Measurements from ENCODE around the gene ELOF1. TPM values are rescaled to one million over a fixed set of nuclear protein-coding genes. Genes with fewer than 3 reads are reported as not detected.

The ELOF1 gene
- total and polyA plus RNA-seq, 3 donors from 2014 or later: 131 to 262 (median 184) TPM

DNA sequence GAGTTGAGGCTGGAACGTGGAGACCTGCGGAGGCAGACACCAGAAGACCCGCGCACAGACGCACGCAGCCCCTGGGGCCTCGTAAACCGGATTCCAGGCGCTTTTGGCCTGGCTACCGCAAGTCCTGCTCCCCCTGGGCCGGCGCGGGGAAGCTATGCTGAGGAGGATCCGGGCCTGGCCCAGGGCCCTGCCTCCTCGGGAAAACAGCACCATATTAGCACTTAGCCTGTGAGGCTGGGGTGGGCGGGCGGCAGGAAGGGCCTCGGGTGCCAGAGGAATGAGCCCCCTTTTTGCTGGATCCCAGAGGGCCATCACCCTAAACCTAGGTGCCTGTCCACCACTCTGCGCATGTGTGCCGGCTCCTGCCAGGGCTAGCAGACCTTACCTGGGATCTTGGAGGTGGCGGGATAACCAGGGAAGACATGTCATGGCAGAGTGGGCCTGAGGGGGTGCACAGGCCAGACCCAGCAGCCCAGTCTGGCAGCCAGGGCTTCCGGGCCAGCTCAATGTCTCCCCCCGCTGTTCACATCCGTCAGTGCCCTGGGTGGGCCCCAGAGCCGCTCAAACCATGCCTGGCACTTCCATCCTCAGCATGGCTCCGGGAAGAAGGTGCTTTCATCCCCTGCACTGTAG lies 7.3 kb downstream of the ELOF1 start:
- intact Hi-C loops (cut with DNase I; ENCODE audit: low total_unique reads): no loop called here
- Histone ChIP-seq H3K4me1 (no peaks in the 10 kb centered on the region), H3K36me3 (ENCODE audit: low read depth, missing control alignments) (no peaks in the 10 kb centered on the region), H3K4me3 (no peak overlapping the region), H3K9me3 (no peaks in the 10 kb centered on the region), H3K27ac (peak overlapping the region; percentile 31 to 69), H3K27me3 (no peaks in the 10 kb centered on the region)
- DNase-seq: no peak
- WGBS, 2 donors: 69 to 77% methylated on average over 5 to 26 of the region's 26 CpGs
- TF ChIP-seq, protein P1, sequence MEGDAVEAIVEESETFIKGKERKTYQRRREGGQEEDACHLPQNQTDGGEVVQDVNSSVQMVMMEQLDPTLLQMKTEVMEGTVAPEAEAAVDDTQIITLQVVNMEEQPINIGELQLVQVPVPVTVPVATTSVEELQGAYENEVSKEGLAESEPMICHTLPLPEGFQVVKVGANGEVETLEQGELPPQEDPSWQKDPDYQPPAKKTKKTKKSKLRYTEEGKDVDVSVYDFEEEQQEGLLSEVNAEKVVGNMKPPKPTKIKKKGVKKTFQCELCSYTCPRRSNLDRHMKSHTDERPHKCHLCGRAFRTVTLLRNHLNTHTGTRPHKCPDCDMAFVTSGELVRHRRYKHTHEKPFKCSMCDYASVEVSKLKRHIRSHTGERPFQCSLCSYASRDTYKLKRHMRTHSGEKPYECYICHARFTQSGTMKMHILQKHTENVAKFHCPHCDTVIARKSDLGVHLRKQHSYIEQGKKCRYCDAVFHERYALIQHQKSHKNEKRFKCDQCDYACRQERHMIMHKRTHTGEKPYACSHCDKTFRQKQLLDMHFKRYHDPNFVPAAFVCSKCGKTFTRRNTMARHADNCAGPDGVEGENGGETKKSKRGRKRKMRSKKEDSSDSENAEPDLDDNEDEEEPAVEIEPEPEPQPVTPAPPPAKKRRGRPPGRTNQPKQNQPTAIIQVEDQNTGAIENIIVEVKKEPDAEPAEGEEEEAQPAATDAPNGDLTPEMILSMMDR (IDR thresholded peaks at IDR 0.05): no peak
- TF ChIP-seq POLR2A (IDR thresholded peaks at IDR 0.05): no peak

DNA sequence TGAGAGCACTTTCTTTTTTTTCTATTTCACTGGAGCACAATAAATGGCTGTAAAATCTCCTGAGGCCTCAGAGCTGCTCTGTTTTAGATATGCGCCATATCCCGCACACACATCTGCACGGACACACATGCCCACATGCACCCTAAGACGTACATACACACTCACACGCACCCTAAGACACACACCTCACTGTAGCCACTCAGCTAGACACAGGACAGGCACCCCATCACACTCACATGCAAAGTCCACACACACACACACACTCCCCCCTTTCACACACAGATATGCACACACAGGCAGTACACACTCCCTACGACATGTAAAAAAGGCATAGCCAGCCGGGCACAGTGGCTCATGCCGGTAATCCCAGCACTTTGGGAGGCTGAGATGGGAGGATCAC lies 8.8 kb downstream of the ELOF1 start:
- no peaks in the 10 kb centered on the region for H3K4me1 ChIP-seq
- 93% methylated on average over 8 of the region's 8 CpGs for WGBS, 2 donors
- no peaks in the 10 kb centered on the region for H3K27me3 ChIP-seq
- no peak for DNase-seq
- no peaks in the 10 kb centered on the region for H3K9me3 ChIP-seq
- H3K27ac ChIP-seq: no peak overlapping the region
- no peak overlapping the region for H3K4me3 ChIP-seq
- TF ChIP-seq, protein P1 (IDR thresholded peaks at IDR 0.05): no peak
- no peak for TF ChIP-seq POLR2A (IDR thresholded peaks at IDR 0.05)
- H3K36me3 ChIP-seq (ENCODE audit: low read depth, missing control alignments): no peaks in the 10 kb centered on the region
- intact Hi-C loops (cut with DNase I; ENCODE audit: low total_unique reads): no loop called here

DNA sequence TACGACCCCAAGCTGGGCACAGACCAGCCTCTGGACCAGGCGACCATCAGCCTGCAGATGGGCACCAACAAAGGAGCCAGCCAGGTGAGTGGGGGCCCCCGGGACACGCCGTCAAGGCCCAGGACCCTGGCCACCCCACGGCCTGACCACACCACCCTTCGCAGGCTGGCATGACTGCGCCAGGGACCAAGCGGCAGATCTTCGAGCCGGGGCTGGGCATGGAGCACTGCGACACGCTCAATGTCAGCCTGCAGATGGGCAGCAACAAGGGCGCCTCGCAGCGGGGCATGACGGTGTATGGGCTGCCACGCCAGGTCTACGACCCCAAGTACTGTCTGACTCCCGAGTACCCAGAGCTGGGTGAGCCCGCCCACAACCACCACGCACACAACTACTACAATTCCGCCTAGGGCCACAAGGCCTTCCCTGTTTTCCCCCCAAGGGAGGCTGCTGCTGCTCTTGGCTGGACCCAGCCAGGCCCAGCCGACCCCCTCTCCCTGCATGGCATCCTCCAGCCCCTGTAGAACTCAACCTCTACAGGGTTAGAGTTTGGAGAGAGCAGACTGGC lies 9.6 kb downstream of the ELOF1 start:
- Histone ChIP-seq H3K27me3 (no peaks in the 10 kb centered on the region), H3K27ac (no peak overlapping the region), H3K4me1 (no peaks in the 10 kb centered on the region), H3K36me3 (ENCODE audit: low read depth, missing control alignments) (no peaks in the 10 kb centered on the region), H3K4me3 (no peak overlapping the region), H3K9me3 (no peaks in the 10 kb centered on the region)
- 76 to 89% methylated on average over 7 to 24 of the region's 24 CpGs for WGBS, 2 donors
- intact Hi-C loops (cut with DNase I; ENCODE audit: low total_unique reads): no loop called here
- no peak for DNase-seq
- no peak for TF ChIP-seq POLR2A (IDR thresholded peaks at IDR 0.05)
- TF ChIP-seq, protein P1 (IDR thresholded peaks at IDR 0.05): no peak

DNA sequence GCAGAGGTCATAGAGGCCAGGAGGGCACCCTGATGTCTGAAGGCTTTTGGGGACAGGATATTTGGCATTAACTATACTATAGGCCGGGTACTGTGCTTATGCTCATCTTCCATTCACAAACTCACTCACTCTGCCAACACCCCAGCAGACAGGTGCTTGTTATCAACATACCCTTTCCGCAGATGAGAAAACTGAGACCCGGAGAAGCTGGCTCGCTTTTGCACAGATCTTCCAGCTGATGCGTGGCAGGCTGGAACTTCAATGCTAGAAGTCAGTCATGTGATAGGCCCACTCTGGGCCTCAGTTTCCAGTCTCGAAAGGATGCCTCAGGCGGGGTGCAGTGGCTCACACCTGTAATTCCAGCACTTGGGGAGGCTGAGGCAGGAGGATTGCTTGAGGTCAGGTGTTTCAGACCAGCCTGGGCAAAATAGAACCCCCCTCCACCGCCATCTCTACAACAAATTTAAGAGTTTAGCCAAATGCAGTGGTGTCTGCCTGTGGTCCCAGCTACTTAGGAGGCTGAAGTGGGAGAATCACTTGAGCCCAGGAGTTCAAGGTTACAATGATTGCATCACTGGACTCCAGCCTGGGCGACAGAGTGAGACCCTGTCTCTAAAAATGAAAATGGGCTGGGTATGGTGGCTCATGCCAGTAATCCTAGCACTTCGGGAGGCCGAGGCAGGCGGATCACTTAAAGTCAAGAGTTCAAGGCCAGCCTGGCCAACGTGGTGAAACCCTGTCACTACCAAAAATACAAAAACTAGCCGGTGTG lies 10.9 kb downstream of the ELOF1 start:
- intact Hi-C loops (cut with DNase I; ENCODE audit: low total_unique reads): no loop called here
- Histone ChIP-seq H3K27me3 (no peaks in the 10 kb centered on the region), H3K9me3 (no peaks in the 10 kb centered on the region), H3K27ac (no peak overlapping the region), H3K36me3 (ENCODE audit: low read depth, missing control alignments) (no peaks in the 10 kb centered on the region), H3K4me1 (no peaks in the 10 kb centered on the region), H3K4me3 (no peak overlapping the region)
- DNase-seq: no peak
- 81 to 87% methylated on average over 14 of the region's 14 CpGs for WGBS, 2 donors
- no peak for TF ChIP-seq POLR2A (IDR thresholded peaks at IDR 0.05)
- TF ChIP-seq, protein P1 (IDR thresholded peaks at IDR 0.05): no peak

Measured in testis (tissue), 3 donors.